ENCODE results near the gene WDR1.

GRCh38 chr4:10159671-10160070 lies 43.1 kb upstream of the WDR1 start:
- TF ChIP-seq ZNF614 (CRISPR knock-in tag; IDR thresholded peaks at IDR 0.05; ENCODE audit: borderline replicate concordance) (no peak), SYNCRIP (IDR thresholded peaks at IDR 0.05; ENCODE audit: insufficient read depth, low read depth, low read length) (no peak), TOPORS (CRISPR knock-in tag; IDR thresholded peaks at IDR 0.05) (no peak), POLR2A (IDR thresholded peaks at IDR 0.05; ENCODE audit: insufficient read depth in 1 of 2, low read depth in 2 of 2, low read length in 2 of 2) (no peak), EEA1 (CRISPR knock-in tag; IDR thresholded peaks at IDR 0.05; ENCODE audit: borderline replicate concordance) (no peak), PCBP2 (optimal IDR thresholded peaks at IDR 0.05; ENCODE audit: low read depth, low read length, poor library complexity, severe bottlenecking) (no peak), ATM (IDR thresholded peaks at IDR 0.05; ENCODE audit: borderline replicate concordance) (no peak), GABPA (IDR thresholded peaks at IDR 0.05; ENCODE audit: low read depth, low read length) (no peak), GABPA (CRISPR knock-in tag; IDR thresholded peaks at IDR 0.05; ENCODE audit: low read depth) (no peak)
- TF ChIP-seq, protein P1, sequence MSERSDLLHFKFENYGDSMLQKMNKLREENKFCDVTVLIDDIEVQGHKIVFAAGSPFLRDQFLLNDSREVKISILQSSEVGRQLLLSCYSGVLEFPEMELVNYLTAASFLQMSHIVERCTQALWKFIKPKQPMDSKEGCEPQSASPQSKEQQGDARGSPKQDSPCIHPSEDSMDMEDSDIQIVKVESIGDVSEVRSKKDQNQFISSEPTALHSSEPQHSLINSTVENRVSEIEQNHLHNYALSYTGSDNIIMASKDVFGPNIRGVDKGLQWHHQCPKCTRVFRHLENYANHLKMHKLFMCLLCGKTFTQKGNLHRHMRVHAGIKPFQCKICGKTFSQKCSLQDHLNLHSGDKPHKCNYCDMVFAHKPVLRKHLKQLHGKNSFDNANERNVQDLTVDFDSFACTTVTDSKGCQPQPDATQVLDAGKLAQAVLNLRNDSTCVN (CRISPR knock-in tag; IDR thresholded peaks at IDR 0.05; ENCODE audit: borderline replicate concordance): no peak
- TF ChIP-seq, protein P2, sequence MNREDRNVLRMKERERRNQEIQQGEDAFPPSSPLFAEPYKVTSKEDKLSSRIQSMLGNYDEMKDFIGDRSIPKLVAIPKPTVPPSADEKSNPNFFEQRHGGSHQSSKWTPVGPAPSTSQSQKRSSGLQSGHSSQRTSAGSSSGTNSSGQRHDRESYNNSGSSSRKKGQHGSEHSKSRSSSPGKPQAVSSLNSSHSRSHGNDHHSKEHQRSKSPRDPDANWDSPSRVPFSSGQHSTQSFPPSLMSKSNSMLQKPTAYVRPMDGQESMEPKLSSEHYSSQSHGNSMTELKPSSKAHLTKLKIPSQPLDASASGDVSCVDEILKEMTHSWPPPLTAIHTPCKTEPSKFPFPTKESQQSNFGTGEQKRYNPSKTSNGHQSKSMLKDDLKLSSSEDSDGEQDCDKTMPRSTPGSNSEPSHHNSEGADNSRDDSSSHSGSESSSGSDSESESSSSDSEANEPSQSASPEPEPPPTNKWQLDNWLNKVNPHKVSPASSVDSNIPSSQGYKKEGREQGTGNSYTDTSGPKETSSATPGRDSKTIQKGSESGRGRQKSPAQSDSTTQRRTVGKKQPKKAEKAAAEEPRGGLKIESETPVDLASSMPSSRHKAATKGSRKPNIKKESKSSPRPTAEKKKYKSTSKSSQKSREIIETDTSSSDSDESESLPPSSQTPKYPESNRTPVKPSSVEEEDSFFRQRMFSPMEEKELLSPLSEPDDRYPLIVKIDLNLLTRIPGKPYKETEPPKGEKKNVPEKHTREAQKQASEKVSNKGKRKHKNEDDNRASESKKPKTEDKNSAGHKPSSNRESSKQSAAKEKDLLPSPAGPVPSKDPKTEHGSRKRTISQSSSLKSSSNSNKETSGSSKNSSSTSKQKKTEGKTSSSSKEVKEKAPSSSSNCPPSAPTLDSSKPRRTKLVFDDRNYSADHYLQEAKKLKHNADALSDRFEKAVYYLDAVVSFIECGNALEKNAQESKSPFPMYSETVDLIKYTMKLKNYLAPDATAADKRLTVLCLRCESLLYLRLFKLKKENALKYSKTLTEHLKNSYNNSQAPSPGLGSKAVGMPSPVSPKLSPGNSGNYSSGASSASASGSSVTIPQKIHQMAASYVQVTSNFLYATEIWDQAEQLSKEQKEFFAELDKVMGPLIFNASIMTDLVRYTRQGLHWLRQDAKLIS (CRISPR knock-in tag; IDR thresholded peaks at IDR 0.05): no peak
